H1 (cell line): Measurements from ENCODE around the gene INTS7. TPM values are rescaled to one million over a fixed set of nuclear protein-coding genes. Genes with fewer than 3 reads are reported as not detected.

Experiments
- CHD1 ChIP-seq: IDR thresholded peaks from 2 replicates; pipeline ENCODE4 v1.6.1; 2012; ENCODE audit warnings: low read depth, low read length, improper control_type of control experiment
- FOSL1 ChIP-seq: IDR thresholded peaks from 2 replicates; pipeline ENCODE4 v1.6.1; 2011; ENCODE audit warnings: mild to moderate bottlenecking, low read depth, low read length, moderate library complexity; ENCODE audit not compliant: insufficient read depth
- MAFK ChIP-seq: IDR thresholded peaks from 2 replicates; pipeline ENCODE4 v1.6.1; 2012; ENCODE audit warnings: low read depth, mild to moderate bottlenecking, improper control_type of control experiment, low read length
- RAD21 ChIP-seq, 2 experiments: IDR thresholded peaks in 1 of 2; conservative IDR thresholded peaks in 1 of 2; 2 replicates each; pipeline ENCODE4 v1.6.1; 2011; ENCODE audit warnings: low read depth in 2 of 2, low read length in 2 of 2, improper control_type of control experiment in 1 of 2, inconsistent platforms in 1 of 2, mild to moderate bottlenecking in 1 of 2, moderate library complexity in 1 of 2
- RXRA ChIP-seq: IDR thresholded peaks from 2 replicates; pipeline ENCODE4 v1.6.1; 2011; ENCODE audit warnings: low read depth, mild to moderate bottlenecking, low read length, moderate library complexity; ENCODE audit not compliant: insufficient read depth
- ZNF274 ChIP-seq: IDR thresholded peaks from 2 replicates; pipeline ENCODE4 v1.7.0; 2012; ENCODE audit warnings: low read length, borderline replicate concordance; ENCODE audit errors: extremely low read depth
- polyA plus RNA-seq, 7 experiments: library from polyadenylated mRNA; depleted of rRNA in 3 of 7; stranded (reverse) in 5 of 7; unstranded in 2 of 7; fragments of >200 nt in 5 of 7; fragments of 200-250 nt in 2 of 7; gene quantifications; 1 replicate in 5 of 7; 2 replicates in 1 of 7; 4 replicates in 1 of 7; pipeline versions ENCODE4 v1.2.1 to v1.2.3, GENCODE V29; 2011 to 2013; ENCODE audit warnings: missing spikeins in 2 of 7, mixed read lengths in 2 of 7
- total RNA-seq: library from RNA; stranded (reverse); fragmentation: NEBNext Ultra II Directional; extraction: Animal tissue kit (Norgen Biotek cat#: 25700); gene quantifications from 2 replicates; pipeline ENCODE4 v1.2.1, GENCODE V29; 2021

INTS7 gene
- total and polyA plus RNA-seq, 2 of the 8 experiments (the other 6 are each of a cell fraction or from before 2014, with no cell fraction given) = 15.2 to 22.4 TPM

- TF ChIP-seq MAFK = no peak
- no peak for TF ChIP-seq CHD1
- TF ChIP-seq FOSL1 = no peak
- TF ChIP-seq RXRA = no peak
- no peak for TF ChIP-seq RAD21 (IDR thresholded peaks at IDR 0.05 in 1 of 2, conservative IDR thresholded peaks at IDR 0.05 in 1 of 2; ENCODE audit: low read depth in 2 of 2, low read length in 2 of 2)
- no peak for TF ChIP-seq ZNF274
These were observed 47.5 kb upstream of the INTS7 start (continued) for GRCh38 chr1:212082765-212083406.
